Panc1 (cell line): ENCODE data around the gene LSM14A. TPM values are rescaled to one million over a fixed set of nuclear protein-coding genes. Genes with fewer than 3 reads are reported as not detected.

Experiments
- ATAC-seq: fragments of 200-7000 bp; cut with Tn5 transposase; 2 replicates; pipeline ENCODE4 v1.9.1; 2020; ENCODE audit warnings: mild to moderate bottlenecking, moderate library complexity
- BruUV-seq: library from RNA; stranded (reverse); fragments of 400-500 nt; replicated peaks from 2 replicates; lab custom pipeline; 2021; lab: Mats Ljungman, UMichigan
- CTCF ChIA-PET: fragments of 300-600 bp; sonication (Branson Sonifier 250); formaldehyde crosslinking; loops from one replicate; lab custom pipeline; 2022; ENCODE audit warnings: antibody characterized with exemption; lab: Charles Lee
- POLR2A ChIA-PET: fragments of 300-600 bp; sonication (Branson Sonifier 250); formaldehyde crosslinking; loops from one replicate; lab custom pipeline; 2022; ENCODE audit warnings: antibody characterized with exemption; lab: Charles Lee
- DNase-seq: peaks from one replicate; pipeline ENCODE4 v3.0.0-alpha.2; 2010; ENCODE audit warnings: low read depth, low spot score
- H3K27ac ChIP-seq: 2 replicates; pipeline ENCODE4 v1.5.1; 2011; ENCODE audit warnings: mild to moderate bottlenecking, low read length, inconsistent platforms
- H3K27me3 ChIP-seq: fragments of 200-500 bp; sonication (Bioruptor generic); 2 replicates; pipeline ENCODE4 v1.6.0; 2014; ENCODE audit warnings: low read length, inconsistent platforms; ENCODE audit not compliant: control insufficient read depth, insufficient read depth
- H3K36me3 ChIP-seq: fragments of 200-500 bp; sonication (Bioruptor generic); 2 replicates; pipeline ENCODE4 v1.5.1; 2014; ENCODE audit warnings: inconsistent platforms, mild to moderate bottlenecking, low read length, moderate library complexity; ENCODE audit not compliant: control insufficient read depth, insufficient read depth
- H3K4me1 ChIP-seq: 2 replicates; pipeline ENCODE4 v1.5.1; 2011; ENCODE audit warnings: inconsistent platforms, mild to moderate bottlenecking, low read length, moderate library complexity; ENCODE audit not compliant: control insufficient read depth, insufficient read depth
- H3K4me3 ChIP-seq, 2 experiments: 2 replicates each; pipeline ENCODE4 v1.5.1; 2011 to 2012; ENCODE audit warnings: low read depth in 2 of 2, low read length in 2 of 2, mild to moderate bottlenecking in 2 of 2, inconsistent platforms in 1 of 2, moderate library complexity in 1 of 2
- H3K9me3 ChIP-seq: fragments of 200-500 bp; sonication (Bioruptor generic); 2 replicates; pipeline ENCODE4 v1.5.1; 2014; ENCODE audit warnings: low read depth, mild to moderate bottlenecking, inconsistent platforms, low read length, moderate library complexity; ENCODE audit not compliant: control insufficient read depth, insufficient read depth
- CTCF ChIP-seq: fragments of 450-650 bp; IDR thresholded peaks from 2 replicates; pipeline ENCODE4 v1.5.1; 2017; ENCODE audit warnings: mild to moderate bottlenecking
- POLR2AphosphoS5 ChIP-seq: IDR thresholded peaks from 2 replicates; pipeline ENCODE4 v1.6.1; 2012; ENCODE audit warnings: mild to moderate bottlenecking, low read depth, low read length, moderate library complexity
- REST ChIP-seq, 2 experiments: IDR thresholded peaks; 2 replicates each; pipeline ENCODE4 v1.6.1; 2011 to 2012; ENCODE audit warnings: low read depth in 2 of 2, control low read depth in 1 of 2, low read length in 1 of 2, mild to moderate bottlenecking in 1 of 2, moderate library complexity in 1 of 2; ENCODE audit not compliant: insufficient read depth in 1 of 2
- SIN3A ChIP-seq: IDR thresholded peaks from 2 replicates; pipeline ENCODE4 v1.6.1; 2012; ENCODE audit warnings: low read depth, mild to moderate bottlenecking, low read length, moderate library complexity, borderline replicate concordance; ENCODE audit not compliant: insufficient read depth
- TCF7L2 ChIP-seq: IDR thresholded peaks from 2 replicates; pipeline ENCODE4 v1.6.1; 2011; ENCODE audit warnings: mild to moderate bottlenecking, low read depth, low read length, inconsistent platforms
- in situ Hi-C: cut with HindIII; loops from 2 replicates; pipeline ENCODE4 v1.10.0; 2016; ENCODE audit warnings: low sequenced_read_pairs, low pct_unique_long_range_greater_than_20kb
- intact Hi-C: fragments of 100-400 bp; cut with micrococcal nuclease; formaldehyde crosslinking; loops from one replicate; pipeline ENCODE4 v1.10.0; 2022; ENCODE audit not compliant: unreplicated experiment
- total RNA-seq: library from RNA; stranded (reverse); gene quantifications from one replicate; pipeline ENCODE4 v1.2.1, GENCODE V29; 2021; ENCODE audit not compliant: unreplicated experiment

The LSM14A gene
- total RNA-seq, 1 experiment from 2014 or later, result 152 TPM

DNA sequence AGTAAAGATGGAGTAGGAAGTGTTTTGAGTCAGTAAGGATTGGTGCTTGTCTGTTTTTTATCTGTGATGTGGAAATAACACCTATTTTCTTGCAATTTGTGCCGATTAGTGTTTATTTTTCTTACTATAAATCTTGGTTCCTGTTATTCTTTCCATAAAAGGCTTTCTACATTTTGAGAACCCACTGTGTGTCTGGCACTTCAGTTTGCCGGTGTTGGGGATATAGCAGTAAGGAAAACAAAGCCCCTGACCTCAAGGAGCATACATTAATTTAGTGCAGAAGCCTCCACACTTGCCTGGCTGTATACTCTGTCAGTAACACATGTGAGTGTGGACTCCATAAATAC is 46.5 kb downstream of the LSM14A start:
- Histone ChIP-seq H3K27ac (peak overlapping the region; percentile 36; the same call in 1 of the 2 replicates), H3K36me3 (peaks cover 31% of the 10 kb centered on the region), H3K27me3 (no peaks in the 10 kb centered on the region), H3K4me3 (no peak overlapping the region), H3K9me3 (no peaks in the 10 kb centered on the region), H3K4me1 (peaks cover 17% of the 10 kb centered on the region)
- intact Hi-C loops, result no loop called here
- ChIA-PET CTCF (no interaction called here), POLR2A (interaction anchor here (0.7 kb wide), 1 partner anchor 14 kb away, joined by 3 read pairs; no protein-coding TSS in a partner anchor)
- no TSS peak for BruUV-seq
- in situ Hi-C loops, result no loop called here
- TF ChIP-seq TCF7L2, result no peak
- no peak for TF ChIP-seq POLR2AphosphoS5
- no peak for TF ChIP-seq CTCF
- no peak for TF ChIP-seq SIN3A
- no peak for TF ChIP-seq REST (IDR thresholded peaks at IDR 0.05; ENCODE audit: insufficient read depth in 1 of 2, low read depth in 2 of 2, low read length in 1 of 2)
- no peak for DNase-seq
- no peak for ATAC-seq

- BruUV-seq, result no TSS peak
- no peak for TF ChIP-seq REST (IDR thresholded peaks at IDR 0.05; ENCODE audit: insufficient read depth in 1 of 2, low read depth in 2 of 2, low read length in 1 of 2)
- peak; percentile 95 for TF ChIP-seq CTCF
- TF ChIP-seq POLR2AphosphoS5, result no peak
- in situ Hi-C loops, result no loop called here
- no peaks in the 10 kb centered on the region for H3K27me3 ChIP-seq
- no peak for DNase-seq
- ChIA-PET CTCF (no interaction called here), POLR2A (no interaction called here)
- ATAC-seq, result peak; percentile 68; the same call in 1 of the 2 replicates
- intact Hi-C loops, result no loop called here
- peaks cover 25% of the 10 kb centered on the region for H3K4me1 ChIP-seq
- no peak overlapping the region for H3K4me3 ChIP-seq
- peaks cover 36% of the 10 kb centered on the region for H3K36me3 ChIP-seq
- H3K27ac ChIP-seq, result no peak overlapping the region
- H3K9me3 ChIP-seq, result no peaks in the 10 kb centered on the region
These were observed 48.3 kb downstream of the LSM14A start for GRCh38 chr19:34220472-34221063.
